Stimulated activated CD8-positive, alpha-beta memory T cell treated with anti-CD3 and anti-CD28 coated beads, Interleukin-15, amount 100 ng/mL, for 48 hours (primary cell): ENCODE data around the gene PIEZO2.
"Not testable (repeated sequence)": the region's sequence is repeated elsewhere in the genome, so short reads cannot be mapped to it uniquely, and the experiment has no call there.

Experiments used
- DNase-seq, 2 donors: peaks; one replicate each; pipeline ENCODE4 v3.0.0-alpha.2; 2020; ENCODE audit warnings: low read depth in 2 of 2

Gene PIEZO2

DNA sequence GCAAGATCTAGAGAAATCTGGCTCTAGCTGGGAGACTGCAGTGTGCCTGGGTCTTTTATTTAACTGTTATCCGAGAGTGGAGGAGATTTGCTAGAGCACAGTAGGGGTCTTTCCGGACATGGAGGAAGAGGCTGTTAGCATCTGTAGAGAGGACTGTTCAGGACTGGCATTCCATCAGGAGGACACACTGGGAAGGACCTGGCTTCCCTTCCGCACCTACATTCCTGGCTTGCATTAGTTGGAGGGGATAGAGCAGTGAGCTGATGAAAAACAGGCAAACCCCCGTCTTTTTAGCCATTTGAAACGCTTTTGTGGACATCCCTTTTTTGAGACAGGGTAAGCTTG, 874 bp upstream of the PIEZO2 start:
- no peak for DNase-seq

DNA sequence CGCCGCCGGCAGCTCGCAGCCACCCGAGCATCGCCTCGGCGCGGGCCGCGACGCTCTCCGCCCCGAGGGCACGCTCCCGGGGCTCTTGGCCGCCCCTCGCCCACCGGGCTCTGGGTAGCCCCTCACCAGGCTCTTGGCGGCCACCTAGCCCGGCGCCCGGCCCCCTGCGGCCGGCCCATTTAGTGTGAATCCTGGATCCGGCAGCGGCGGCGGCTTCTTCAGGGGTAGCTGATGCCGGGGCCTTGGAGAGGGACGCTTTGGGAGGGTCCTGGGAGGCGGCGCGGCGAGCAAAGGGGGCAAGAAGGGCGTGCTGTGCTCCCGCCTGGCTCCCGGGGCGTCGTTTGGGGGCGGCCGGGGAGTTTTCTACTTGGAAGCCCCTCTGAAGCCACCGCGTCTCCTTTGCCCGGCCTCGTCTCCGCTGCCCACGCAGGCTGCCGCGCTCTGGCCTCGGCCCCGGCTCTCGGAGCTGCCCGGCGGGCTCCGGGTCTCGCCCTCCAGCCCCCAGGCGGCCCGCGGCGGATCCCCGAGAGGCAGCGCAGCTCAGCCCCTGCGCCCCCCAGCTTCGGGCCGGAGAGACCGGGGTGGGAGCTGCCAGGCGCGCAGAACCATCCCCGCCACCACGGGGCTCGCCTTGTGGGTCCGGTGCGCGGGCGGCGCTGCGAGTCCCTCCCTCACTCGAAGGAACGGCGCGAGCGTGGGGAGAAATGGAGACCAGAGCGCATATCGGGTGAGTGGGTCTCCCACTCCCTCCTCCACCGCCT, 509 bp downstream of the PIEZO2 start:
- no peak for DNase-seq

GRCh38 chr18:11147962-11148679, 1.2 kb downstream of the PIEZO2 start:
- no peak for DNase-seq

GRCh38 chr18:11147371-11147951, 1.9 kb downstream of the PIEZO2 start:
- DNase-seq = no peak

DNA sequence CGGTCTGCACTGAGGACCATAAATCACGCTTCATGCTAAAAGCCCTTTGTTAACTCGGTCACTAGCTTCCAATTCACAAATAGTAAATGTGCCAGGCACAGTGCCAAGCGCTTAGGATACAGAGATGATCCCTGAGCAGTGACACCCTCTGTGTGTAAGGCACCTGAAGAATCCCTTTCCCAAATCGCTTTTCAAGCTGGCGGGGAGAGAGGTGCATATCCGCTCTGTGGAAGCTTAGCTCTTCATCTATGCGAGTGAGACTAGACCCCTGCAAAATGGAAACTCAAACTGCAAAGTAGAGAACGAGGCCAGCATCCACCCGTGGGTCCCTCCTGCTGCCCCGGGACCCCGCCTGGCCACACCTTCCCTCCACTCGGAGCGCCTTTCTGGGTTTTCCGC, 2.4 kb downstream of the PIEZO2 start:
- no peak for DNase-seq

- DNase-seq = no peak
Observed at GRCh38 chr18:11146238-11146946, 3.0 kb downstream of the PIEZO2 start.

- DNase-seq = no peak
Observed at GRCh38 chr18:11145413-11146191, 3.8 kb downstream of the PIEZO2 start.

DNA sequence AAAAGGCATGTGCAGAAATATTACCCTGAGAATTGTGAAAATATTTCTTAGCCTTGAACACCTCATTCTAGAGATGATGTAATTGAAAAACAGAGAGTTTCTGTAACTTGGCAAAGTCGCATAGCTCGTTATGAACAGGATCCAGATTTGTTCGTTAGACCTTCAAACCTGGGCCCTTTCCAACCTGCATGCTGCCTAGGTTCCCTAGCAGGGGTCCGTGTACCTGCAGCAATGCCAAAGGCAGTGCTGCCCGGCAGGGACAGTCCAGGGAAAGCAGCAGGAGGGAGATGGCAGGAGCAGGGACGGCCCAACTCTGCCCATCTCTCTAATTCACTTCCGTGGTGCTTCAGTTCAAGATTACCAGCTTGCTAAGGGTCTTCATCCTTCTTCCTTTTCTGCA, 12.0 kb downstream of the PIEZO2 start:
- no peak for DNase-seq

GRCh38 chr18:11136241-11136640, 13.1 kb downstream of the PIEZO2 start:
- DNase-seq = no peak

DNA sequence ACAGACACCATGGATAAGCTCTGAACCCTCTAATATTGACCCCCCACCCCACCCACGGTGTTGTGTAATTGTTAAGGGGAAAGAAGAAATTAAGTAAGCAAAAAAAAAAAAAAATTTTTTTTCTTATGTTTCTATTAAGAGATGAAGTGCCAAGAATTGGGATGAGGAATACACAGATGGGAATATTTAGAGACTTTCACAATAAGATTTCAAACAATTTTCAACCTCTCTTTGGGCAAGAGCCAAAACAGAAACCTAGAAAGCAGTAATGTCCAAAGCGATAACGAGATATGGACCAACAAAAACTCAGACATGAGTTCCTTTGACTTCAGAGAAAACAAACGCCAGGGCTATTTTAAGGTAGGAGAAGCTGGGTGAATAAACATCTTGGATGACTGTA, 14.4 kb downstream of the PIEZO2 start:
- DNase-seq = no peak

- DNase-seq = not testable (repeated sequence)
Observed at GRCh38 chr18:11129059-11129458, 20.3 kb downstream of the PIEZO2 start.

- no peak for DNase-seq
Observed at GRCh38 chr18:11125492-11126315, 23.7 kb downstream of the PIEZO2 start.

DNA sequence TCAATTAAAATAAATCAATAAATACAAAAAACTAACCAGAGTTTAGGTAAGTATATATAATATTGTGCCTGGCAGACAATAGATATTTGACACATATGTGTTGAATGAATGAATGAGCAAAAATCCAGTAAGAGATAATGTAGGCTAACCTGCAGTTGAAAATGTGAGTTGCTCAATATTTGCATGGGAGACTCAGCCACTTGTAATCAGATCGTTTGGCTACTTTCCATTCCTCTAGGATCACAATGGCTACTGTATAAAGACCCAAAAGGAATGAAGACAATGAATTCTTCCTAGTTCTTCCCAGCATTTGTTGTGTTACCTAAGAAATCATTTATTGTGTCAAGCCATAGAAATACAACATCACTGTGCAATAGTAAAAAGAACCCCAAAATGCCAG, 25.3 kb downstream of the PIEZO2 start:
- no peak for DNase-seq

DNA sequence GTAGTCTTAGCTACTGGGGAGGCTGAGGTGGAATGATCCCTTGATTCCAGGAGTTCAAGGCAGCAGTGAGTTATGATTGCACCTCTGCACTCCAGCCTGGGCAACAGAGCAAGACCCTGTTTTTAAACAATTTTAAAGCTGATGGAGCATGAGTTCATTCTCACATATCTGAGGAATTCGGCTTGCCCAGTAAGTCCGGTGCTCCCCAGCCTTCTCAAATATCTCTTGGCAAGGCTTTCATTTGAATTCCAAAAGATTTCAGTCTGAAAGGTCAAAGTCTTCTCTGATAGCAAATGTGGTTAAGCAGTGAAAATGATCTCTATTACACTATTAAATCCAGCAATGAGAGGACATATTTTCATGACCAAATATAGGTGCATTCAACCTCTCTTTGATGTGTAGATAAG, 27.9 kb downstream of the PIEZO2 start:
- no peak for DNase-seq

DNA sequence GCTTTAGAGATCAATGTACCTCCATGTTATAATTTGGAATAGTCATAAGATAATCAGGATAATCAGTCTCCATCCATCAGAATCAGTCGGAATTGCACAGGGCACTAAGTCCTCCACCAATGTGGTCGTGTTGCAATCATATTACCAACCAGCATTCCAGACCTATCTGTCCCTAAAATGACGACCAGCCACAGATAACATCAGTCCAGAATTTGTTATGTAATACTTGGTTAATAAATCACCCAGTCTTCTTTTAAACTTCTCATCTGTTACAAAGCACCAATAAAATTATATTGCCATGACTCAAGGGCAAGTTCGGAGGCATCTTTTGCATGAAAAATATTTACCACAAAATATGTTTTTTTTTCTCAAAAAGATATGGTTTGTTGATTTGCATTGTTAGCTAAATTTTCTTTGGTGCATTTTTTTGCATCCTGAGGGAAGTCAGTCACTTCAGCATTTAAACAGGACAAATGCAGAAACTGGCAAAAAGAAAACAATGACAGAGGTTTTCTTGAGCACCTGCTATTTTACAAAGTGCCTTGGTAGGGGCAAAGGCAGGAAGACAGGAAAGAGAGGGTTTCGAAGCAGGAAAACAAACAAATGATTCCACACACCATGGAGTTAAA, 29.3 kb downstream of the PIEZO2 start:
- DNase-seq = no peak

- no peak for DNase-seq
Observed at GRCh38 chr18:11119550-11119949, 29.8 kb downstream of the PIEZO2 start.

DNA sequence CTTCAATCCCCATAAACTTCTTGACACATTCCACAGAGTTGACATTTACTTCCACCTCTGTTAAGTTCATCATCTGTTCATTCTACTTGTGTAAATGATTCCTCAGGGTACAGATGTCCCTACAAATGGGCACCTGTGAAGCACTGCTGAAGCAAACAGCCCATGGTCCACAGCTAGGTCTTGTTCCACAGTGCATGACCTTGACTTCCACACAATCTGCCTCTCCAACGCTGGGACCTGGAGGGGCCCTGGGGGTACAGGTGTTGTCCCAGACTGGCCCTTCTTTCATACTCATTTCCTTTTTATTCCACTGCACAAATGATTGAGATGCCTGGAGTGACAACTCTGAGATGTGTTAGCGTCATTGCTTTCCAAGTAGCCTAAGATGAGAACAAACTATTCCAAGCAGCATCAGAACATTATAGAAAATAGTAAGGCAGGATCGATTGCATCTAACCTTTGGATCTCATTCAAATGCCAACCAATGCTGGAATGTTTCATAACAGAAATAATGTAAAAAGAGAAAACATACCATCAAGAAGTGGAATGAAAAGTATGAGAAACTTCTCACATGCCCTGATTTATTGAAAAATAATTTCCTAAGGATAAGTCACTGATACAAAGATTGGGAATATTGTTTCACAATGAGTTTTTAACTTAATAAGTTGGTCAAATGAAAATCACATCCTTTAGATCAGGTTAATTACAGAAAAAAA, 31.2 kb downstream of the PIEZO2 start:
- DNase-seq = no peak

GRCh38 chr18:11115276-11115675, 34.1 kb downstream of the PIEZO2 start:
- DNase-seq = no peak

DNA sequence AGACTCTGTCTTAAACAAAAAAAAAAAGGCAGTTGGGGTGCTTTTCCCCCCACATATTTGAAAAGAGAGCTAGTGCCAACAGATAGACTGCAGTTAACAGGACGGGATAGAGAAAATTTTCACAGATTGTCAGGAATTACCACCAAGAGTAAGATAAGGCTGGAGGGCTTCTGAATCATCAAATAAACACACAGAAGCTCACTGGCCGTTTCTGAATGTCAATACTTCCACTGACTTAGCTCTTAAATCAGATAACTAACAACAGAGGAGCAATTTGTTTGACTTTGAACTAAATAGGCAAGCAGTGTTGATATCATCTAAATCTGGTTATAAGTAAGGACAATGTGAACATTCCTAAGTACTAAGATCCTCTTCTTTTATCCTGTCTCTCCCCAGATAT, 34.7 kb downstream of the PIEZO2 start:
- no peak for DNase-seq

GRCh38 chr18:11113937-11114336, 35.4 kb downstream of the PIEZO2 start:
- DNase-seq = no peak
